HCT116 (cell line): ENCODE data around the gene NABP1.

ENCODE experiments used
- ATF3 ChIP-seq: IDR thresholded peaks from 2 replicates; pipeline ENCODE4 v1.6.1; 2012
- CEBPB ChIP-seq: IDR thresholded peaks from 2 replicates; pipeline ENCODE4 v1.6.1; 2012; ENCODE audit warnings: low read depth
- CTCF ChIP-seq, 3 experiments: fragments of 200-600 bp in 1 of 3; sonication (generic) in 1 of 3; IDR thresholded peaks in 2 of 3; conservative IDR thresholded peaks in 1 of 3; 2 replicates each; pipeline ENCODE4 v1.5.1; 2012 to 2017; ENCODE audit warnings: low read depth in 2 of 3, low read length in 2 of 3, antibody characterized with exemption in 1 of 3, borderline replicate concordance in 1 of 3, control low read depth in 1 of 3, mild to moderate bottlenecking in 1 of 3, mixed read lengths in 1 of 3, mixed run types in 1 of 3, moderate library complexity in 1 of 3; ENCODE audit not compliant: insufficient read depth in 1 of 3
- EZH2 ChIP-seq: fragments of 200-600 bp; sonication (generic); IDR thresholded peaks from 2 replicates; pipeline ENCODE4 v1.6.1; 2017; ENCODE audit warnings: antibody characterized with exemption, mixed run types
- JUND ChIP-seq: IDR thresholded peaks from 2 replicates; pipeline ENCODE4 v1.6.1; 2012
- POLR2A ChIP-seq: IDR thresholded peaks from 2 replicates; pipeline ENCODE4 v1.7.0; 2011; ENCODE audit warnings: borderline replicate concordance; ENCODE audit not compliant: insufficient read depth, insufficient read length; ENCODE audit errors: extremely low read depth
- POLR2AphosphoS5 ChIP-seq: IDR thresholded peaks from 2 replicates; pipeline ENCODE4 v1.6.1; 2011; ENCODE audit warnings: mild to moderate bottlenecking, low read depth, low read length, moderate library complexity
- REST ChIP-seq: IDR thresholded peaks from 2 replicates; pipeline ENCODE4 v1.6.1; 2012; ENCODE audit warnings: low read depth
- SP1 ChIP-seq: IDR thresholded peaks from 2 replicates; pipeline ENCODE4 v1.6.1; 2012; ENCODE audit warnings: low read depth
- SRF ChIP-seq: IDR thresholded peaks from 2 replicates; pipeline ENCODE4 v1.6.1; 2012; ENCODE audit warnings: low read depth
- ZBTB33 ChIP-seq: IDR thresholded peaks from 2 replicates; pipeline ENCODE4 v1.6.1; 2011; ENCODE audit warnings: mild to moderate bottlenecking, low read length, moderate library complexity; ENCODE audit not compliant: insufficient replicate concordance; ENCODE audit errors: extremely low read depth
- ZNF274 ChIP-seq: fragments of 200-500 bp; sonication (Bioruptor generic); IDR thresholded peaks from 2 replicates; pipeline ENCODE4 v1.6.1; 2014; ENCODE audit warnings: mild to moderate bottlenecking, low read depth, low read length, inconsistent platforms

GRCh38 chr2:191629001-191629453 is 48.9 kb upstream of the NABP1 start:
- TF ChIP-seq POLR2A: no peak
- TF ChIP-seq SP1: no peak
- no peak for TF ChIP-seq CTCF (IDR thresholded peaks at IDR 0.05 in 2 of 3, conservative IDR thresholded peaks at IDR 0.05 in 1 of 3; ENCODE audit: borderline replicate concordance in 1 of 3, insufficient read depth in 1 of 3, low read depth in 2 of 3, low read length in 2 of 3)
- TF ChIP-seq POLR2AphosphoS5: no peak
- no peak for TF ChIP-seq EZH2
- TF ChIP-seq SRF: no peak
- no peak for TF ChIP-seq ATF3
- TF ChIP-seq ZNF274: no peak
- TF ChIP-seq ZBTB33: no peak
- TF ChIP-seq CEBPB: no peak
- TF ChIP-seq REST: no peak
- TF ChIP-seq JUND: no peak
